Measurements from ENCODE around the gene ATP8A1.

- TF ChIP-seq CTCF (IDR thresholded peaks at IDR 0.05 in 4 of 5, conservative IDR thresholded peaks at IDR 0.05 in 1 of 5) = no peak
- no peak for TF ChIP-seq POLR2A (IDR thresholded peaks at IDR 0.05)
Measured at GRCh38 chr4:42377497-42377896, 279.4 kb downstream of the ATP8A1 start.

Measured in gastrocnemius medialis (tissue), 4 donors.